Measurements from ENCODE around the gene PRKCH.
A peak's percentile ranks its signal among the peaks of the same experiment; 100 is the strongest.

Gene PRKCH

DNA sequence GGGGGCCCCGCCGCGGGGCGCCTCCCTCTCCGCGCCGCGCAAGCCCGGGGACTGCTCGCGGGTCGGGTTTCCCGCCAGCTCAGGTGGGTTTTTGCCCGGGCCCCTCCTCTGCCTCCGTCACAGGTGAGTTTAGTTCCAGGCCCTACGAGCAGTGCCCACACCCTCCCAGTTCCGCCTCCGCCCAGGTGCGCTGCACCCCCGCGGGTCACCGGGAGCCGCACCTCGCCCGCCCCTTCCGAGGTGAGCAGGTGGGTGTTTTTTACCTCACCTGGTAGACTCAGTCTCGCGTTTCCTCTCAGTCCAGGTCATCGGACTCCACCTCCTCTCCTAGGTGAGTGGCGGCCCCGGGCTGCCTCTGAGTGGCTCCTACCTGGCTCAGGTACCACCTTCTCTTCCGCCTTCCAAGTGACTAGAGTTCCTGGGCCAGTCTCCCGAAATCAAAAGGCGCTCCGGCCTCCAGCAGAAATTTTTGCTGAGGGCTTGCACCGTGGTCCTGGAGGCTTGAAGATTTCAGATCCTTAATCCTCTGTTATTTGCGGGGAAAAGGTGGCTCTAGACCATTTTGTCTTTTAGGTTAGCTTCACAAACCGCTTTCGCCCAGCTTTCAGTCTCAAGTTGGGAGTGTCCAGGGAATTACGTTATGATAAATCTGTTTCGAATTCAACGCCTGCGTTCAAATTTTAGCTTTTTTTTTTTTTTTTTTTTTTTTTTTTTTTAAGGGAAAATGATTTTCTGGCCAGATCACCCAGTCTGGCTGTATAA, 40.0 kb upstream of the PRKCH start, which contains the start of gene TMEM30B:
TMEM30B (minus strand) TSS at position 153 of the 762 bp plus-strand sequence. CDS start 191 bp downstream, outside the sequence.
- no peak for TF ChIP-seq CTCF (IDR thresholded peaks at IDR 0.05; ENCODE audit: low read depth, low read length, missing control alignments)
- in situ Hi-C loops (cut with HindIII; ENCODE audit: low sequenced_read_pairs), result no loop called here
- DNase-seq (ENCODE audit: low read depth), result no peak
- peak within 1 kb of the TSS; percentile 33 for H3K4me3 ChIP-seq (ENCODE audit: low read depth, low read length)

DNA sequence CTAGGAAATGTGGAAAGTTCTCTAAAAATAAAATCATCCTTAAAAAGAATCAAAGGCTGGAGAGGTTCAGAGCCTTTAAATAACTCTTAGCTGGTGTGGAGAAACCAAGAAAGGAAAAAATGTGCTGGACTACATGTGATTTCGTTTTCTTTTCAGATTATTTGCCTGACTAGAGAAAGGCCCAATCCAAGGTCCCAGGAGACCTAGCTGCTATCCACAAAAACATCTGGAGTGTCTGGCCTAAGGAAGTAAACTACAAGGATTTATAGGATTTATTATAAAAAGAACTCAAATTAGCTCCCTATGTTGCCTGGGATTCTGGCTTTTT, 39.5 kb upstream of the PRKCH start:
- DNase-seq (ENCODE audit: low read depth), result no peak
- TF ChIP-seq CTCF (IDR thresholded peaks at IDR 0.05; ENCODE audit: low read depth, low read length, missing control alignments), result no peak
- no peak overlapping the region for H3K4me3 ChIP-seq (ENCODE audit: low read depth, low read length)
- in situ Hi-C loops (cut with HindIII; ENCODE audit: low sequenced_read_pairs), result no loop called here

DNA sequence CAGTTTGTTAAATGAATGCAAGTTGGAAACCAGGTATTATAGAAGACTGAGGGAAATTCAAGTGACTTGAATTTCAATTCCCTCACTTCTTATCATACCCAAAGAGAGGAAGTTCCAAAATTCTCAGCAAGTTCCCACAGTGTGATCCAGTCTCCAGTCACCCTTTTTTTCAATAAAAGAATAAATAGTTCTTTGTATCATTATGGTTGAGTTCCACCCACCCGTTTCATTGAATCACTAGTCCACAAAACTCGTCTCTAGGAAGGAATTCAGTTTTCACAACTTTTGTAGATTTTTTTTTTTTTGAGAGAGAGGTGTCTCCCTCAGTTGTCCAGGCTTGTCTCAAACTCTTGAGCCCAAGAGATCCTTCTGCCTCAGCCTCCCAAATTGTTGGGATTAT, 38.6 kb upstream of the PRKCH start:
- DNase-seq (ENCODE audit: low read depth), result no peak
- in situ Hi-C loops (cut with HindIII; ENCODE audit: low sequenced_read_pairs), result no loop called here
- TF ChIP-seq CTCF (IDR thresholded peaks at IDR 0.05; ENCODE audit: low read depth, low read length, missing control alignments), result no peak
- H3K4me3 ChIP-seq (ENCODE audit: low read depth, low read length), result no peak overlapping the region

DNA sequence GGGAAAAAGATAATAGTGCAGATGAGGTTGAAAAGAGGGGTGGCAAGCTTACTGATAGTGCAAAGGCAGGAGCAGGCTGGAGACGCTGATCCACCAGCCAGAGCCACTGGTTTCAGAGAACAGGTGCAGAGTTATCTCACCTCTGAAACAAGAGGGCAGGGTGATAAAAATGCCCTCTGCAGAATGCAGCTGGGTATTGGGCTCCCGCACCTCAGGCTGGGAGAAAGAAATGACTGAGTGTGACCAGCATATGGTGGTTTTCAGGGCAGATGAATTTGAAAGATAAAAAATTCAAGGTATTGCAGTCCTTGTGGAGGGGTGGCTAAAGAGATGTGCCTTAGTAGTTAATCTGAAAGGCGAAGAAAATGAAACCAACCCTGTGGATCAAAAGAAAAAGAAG, 37.4 kb upstream of the PRKCH start:
- in situ Hi-C loops (cut with HindIII; ENCODE audit: low sequenced_read_pairs), result no loop called here
- DNase-seq (ENCODE audit: low read depth), result no peak
- no peak for TF ChIP-seq CTCF (IDR thresholded peaks at IDR 0.05; ENCODE audit: low read depth, low read length, missing control alignments)
- no peak overlapping the region for H3K4me3 ChIP-seq (ENCODE audit: low read depth, low read length)

- DNase-seq (ENCODE audit: low read depth), result no peak
- no peak for TF ChIP-seq CTCF (IDR thresholded peaks at IDR 0.05; ENCODE audit: low read depth, low read length, missing control alignments)
- no peak overlapping the region for H3K4me3 ChIP-seq (ENCODE audit: low read depth, low read length)
- in situ Hi-C loops (cut with HindIII; ENCODE audit: low sequenced_read_pairs), result no loop called here
Observed at GRCh38 chr14:61285364-61285763, 36.0 kb upstream of the PRKCH start.

DNA sequence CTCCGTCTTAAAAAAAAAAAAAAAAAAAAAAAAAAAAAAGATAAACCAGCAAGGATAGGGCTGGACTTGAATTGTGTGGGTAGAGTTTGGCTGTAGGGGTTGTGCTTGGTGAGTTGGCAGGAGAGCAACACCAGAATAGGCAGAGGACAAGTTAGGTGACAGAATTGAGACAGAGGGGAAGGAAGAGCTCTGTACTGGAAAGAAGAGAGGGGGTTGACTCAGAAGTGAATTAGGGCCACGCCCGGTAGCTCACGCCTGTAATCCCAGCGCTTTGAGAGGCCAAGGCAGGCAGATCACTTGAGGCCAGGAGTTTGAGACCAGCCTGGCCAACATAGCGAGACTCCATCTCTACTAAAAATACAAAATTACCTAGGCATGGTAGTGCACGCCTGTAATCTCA, 34.2 kb upstream of the PRKCH start:
- DNase-seq (ENCODE audit: low read depth), result no peak
- in situ Hi-C loops (cut with HindIII; ENCODE audit: low sequenced_read_pairs), result no loop called here

More for the DNA sequence above, 34.2 kb upstream of the PRKCH start:
- TF ChIP-seq CTCF (IDR thresholded peaks at IDR 0.05; ENCODE audit: low read depth, low read length, missing control alignments), result no peak
- no peak overlapping the region for H3K4me3 ChIP-seq (ENCODE audit: low read depth, low read length)

All from astrocyte of the cerebellum (primary cell).